Embryonic facial prominence (tissue), 1 donor: ENCODE data around the gene ACKR3.

Experiments used
- DNase-seq: peaks from one replicate; pipeline ENCODE4 v3.0.0-alpha.2; 2016; ENCODE audit errors: extremely low spot score

Gene ACKR3

GRCh38 chr2:236608188-236608525 is 38.5 kb downstream of the ACKR3 start:
- DNase-seq = peak; percentile 55

- DNase-seq = no peak
Measured at GRCh38 chr2:236608710-236609109, 39.1 kb downstream of the ACKR3 start.

- DNase-seq = no peak
Measured at GRCh38 chr2:236610991-236611821, 41.6 kb downstream of the ACKR3 start.

- no peak for DNase-seq
Measured at GRCh38 chr2:236612737-236613136, 43.1 kb downstream of the ACKR3 start.

- DNase-seq = no peak
Measured at GRCh38 chr2:236613612-236614011, 44.0 kb downstream of the ACKR3 start.

- no peak for DNase-seq
Measured at GRCh38 chr2:236614551-236614950, 44.9 kb downstream of the ACKR3 start.

GRCh38 chr2:236616031-236616430 is 46.4 kb downstream of the ACKR3 start:
- DNase-seq = no peak

GRCh38 chr2:236616624-236617023 is 47.0 kb downstream of the ACKR3 start:
- no peak for DNase-seq

- no peak for DNase-seq
Measured at GRCh38 chr2:236617221-236617737, 47.7 kb downstream of the ACKR3 start.

GRCh38 chr2:236617796-236618195 is 48.2 kb downstream of the ACKR3 start:
- DNase-seq = no peak

- DNase-seq = no peak
Measured at GRCh38 chr2:236618370-236618769, 48.7 kb downstream of the ACKR3 start.

- DNase-seq = no peak
Measured at GRCh38 chr2:236619910-236620612, 50.4 kb downstream of the ACKR3 start.

GRCh38 chr2:236621786-236622185 is 52.2 kb downstream of the ACKR3 start:
- DNase-seq = no peak

- no peak for DNase-seq
Measured at GRCh38 chr2:236622201-236622600, 52.6 kb downstream of the ACKR3 start.

GRCh38 chr2:236622660-236623059 is 53.0 kb downstream of the ACKR3 start:
- DNase-seq = no peak

GRCh38 chr2:236623816-236624215 is 54.2 kb downstream of the ACKR3 start:
- no peak for DNase-seq

- no peak for DNase-seq
Measured at GRCh38 chr2:236625156-236625690, 55.6 kb downstream of the ACKR3 start.

GRCh38 chr2:236626391-236627150 is 56.9 kb downstream of the ACKR3 start:
- DNase-seq = no peak

- DNase-seq = no peak
Measured at GRCh38 chr2:236627193-236627592, 57.6 kb downstream of the ACKR3 start.

- DNase-seq = no peak
Measured at GRCh38 chr2:236627841-236628240, 58.2 kb downstream of the ACKR3 start.

- DNase-seq = no peak
Measured at GRCh38 chr2:236628256-236628901, 58.8 kb downstream of the ACKR3 start.
